Ishikawa (cell line): ENCODE measurements around the gene POR.

ENCODE experiments used
- CEBPB ChIP-seq: IDR thresholded peaks from 2 replicates; pipeline ENCODE4 v1.6.1; 2012
- CREB1 ChIP-seq: IDR thresholded peaks from 2 replicates; pipeline ENCODE4 v1.6.1; 2012; ENCODE audit warnings: low read depth
- EGR1 ChIP-seq: IDR thresholded peaks from 2 replicates; pipeline ENCODE4 v1.6.1; 2012
- EP300 ChIP-seq: IDR thresholded peaks from 2 replicates; pipeline ENCODE4 v1.6.1; 2012; ENCODE audit warnings: borderline replicate concordance
- FOXM1 ChIP-seq: IDR thresholded peaks from 2 replicates; pipeline ENCODE4 v1.6.1; 2012; ENCODE audit warnings: low read depth, borderline replicate concordance
- NFIC ChIP-seq: IDR thresholded peaks from 2 replicates; pipeline ENCODE4 v1.6.1; 2012
- RAD21 ChIP-seq: IDR thresholded peaks from 2 replicates; pipeline ENCODE4 v1.6.1; 2012; ENCODE audit warnings: low read depth
- TAF1 ChIP-seq: IDR thresholded peaks from 2 replicates; pipeline ENCODE4 v1.6.1; 2012; ENCODE audit warnings: low read depth, mild to moderate bottlenecking
- TCF12 ChIP-seq: IDR thresholded peaks from 2 replicates; pipeline ENCODE4 v1.6.1; 2012; ENCODE audit warnings: low read depth
- TEAD4 ChIP-seq: IDR thresholded peaks from 2 replicates; pipeline ENCODE4 v1.6.1; 2012
- YY1 ChIP-seq: IDR thresholded peaks from 2 replicates; pipeline ENCODE4 v1.6.1; 2012; ENCODE audit warnings: low read depth
- ZBTB7A ChIP-seq: IDR thresholded peaks from 2 replicates; pipeline ENCODE4 v1.6.1; 2012; ENCODE audit warnings: low read depth
- TF ChIP-seq, protein P1 (sequence below): IDR thresholded peaks from 2 replicates; pipeline ENCODE4 v1.6.1; 2012
- TF ChIP-seq, protein P2 (sequence below): IDR thresholded peaks from 2 replicates; pipeline ENCODE4 v1.6.1; 2012
- TF ChIP-seq, protein P3 (sequence below): IDR thresholded peaks from 2 replicates; pipeline ENCODE4 v1.6.1; 2012; ENCODE audit warnings: low read depth, mild to moderate bottlenecking

POR gene

DNA sequence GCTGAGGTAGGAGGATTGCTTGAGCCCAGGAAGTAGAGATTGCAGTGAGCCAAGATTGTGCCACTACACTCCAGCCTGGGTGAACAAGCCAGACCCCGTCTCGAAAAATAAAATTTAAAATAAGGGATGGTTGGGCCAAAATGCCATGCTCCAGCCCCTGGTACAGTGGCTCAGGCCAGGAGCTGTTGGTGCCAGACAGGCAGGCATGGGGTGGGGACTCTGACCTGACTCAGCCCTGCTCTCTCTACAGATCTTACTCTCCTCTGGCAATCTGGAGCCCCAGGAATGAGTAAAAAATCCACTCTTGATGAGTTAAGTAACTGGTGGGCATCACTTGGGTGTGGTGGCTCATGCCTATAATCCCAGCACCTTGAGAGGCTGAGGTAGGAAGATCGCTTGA is 87.9 kb downstream of the POR start:
- TF ChIP-seq, protein P1, sequence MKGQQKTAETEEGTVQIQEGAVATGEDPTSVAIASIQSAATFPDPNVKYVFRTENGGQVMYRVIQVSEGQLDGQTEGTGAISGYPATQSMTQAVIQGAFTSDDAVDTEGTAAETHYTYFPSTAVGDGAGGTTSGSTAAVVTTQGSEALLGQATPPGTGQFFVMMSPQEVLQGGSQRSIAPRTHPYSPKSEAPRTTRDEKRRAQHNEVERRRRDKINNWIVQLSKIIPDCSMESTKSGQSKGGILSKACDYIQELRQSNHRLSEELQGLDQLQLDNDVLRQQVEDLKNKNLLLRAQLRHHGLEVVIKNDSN = no peak
- no peak for TF ChIP-seq CREB1
- no peak for TF ChIP-seq TCF12
- TF ChIP-seq RAD21 = no peak
- TF ChIP-seq, protein P2, sequence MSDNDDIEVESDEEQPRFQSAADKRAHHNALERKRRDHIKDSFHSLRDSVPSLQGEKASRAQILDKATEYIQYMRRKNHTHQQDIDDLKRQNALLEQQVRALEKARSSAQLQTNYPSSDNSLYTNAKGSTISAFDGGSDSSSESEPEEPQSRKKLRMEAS = no peak

DNA sequence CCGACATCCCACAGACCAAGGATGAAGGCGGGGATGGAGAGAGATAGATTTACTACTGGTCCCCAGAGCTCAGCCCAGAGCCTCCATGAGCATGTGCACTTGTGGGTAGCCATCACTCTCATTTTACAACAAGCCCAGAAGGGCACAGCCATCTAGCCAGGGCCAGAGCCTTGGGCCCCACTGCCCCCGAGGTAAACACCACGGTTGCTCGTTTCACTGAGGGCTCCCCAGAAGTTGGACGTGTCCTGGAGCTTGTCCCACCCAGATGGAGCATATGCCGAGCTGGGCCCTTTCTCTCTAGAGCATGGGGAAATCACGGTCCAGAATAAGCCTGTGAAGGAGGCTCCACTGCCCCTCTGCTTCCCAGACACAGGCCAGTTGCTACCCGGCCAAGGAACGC is 88.4 kb downstream of the POR start:
- TF ChIP-seq RAD21 (no peak), TCF12 (no peak), TEAD4 (no peak), TAF1 (no peak), NFIC (no peak), ZBTB7A (no peak), EGR1 (no peak), YY1 (no peak), FOXM1 (no peak), EP300 (no peak), CREB1 (no peak)
- TF ChIP-seq, protein P2 = no peak
- TF ChIP-seq, protein P1 = no peak
- TF ChIP-seq, protein P3, sequence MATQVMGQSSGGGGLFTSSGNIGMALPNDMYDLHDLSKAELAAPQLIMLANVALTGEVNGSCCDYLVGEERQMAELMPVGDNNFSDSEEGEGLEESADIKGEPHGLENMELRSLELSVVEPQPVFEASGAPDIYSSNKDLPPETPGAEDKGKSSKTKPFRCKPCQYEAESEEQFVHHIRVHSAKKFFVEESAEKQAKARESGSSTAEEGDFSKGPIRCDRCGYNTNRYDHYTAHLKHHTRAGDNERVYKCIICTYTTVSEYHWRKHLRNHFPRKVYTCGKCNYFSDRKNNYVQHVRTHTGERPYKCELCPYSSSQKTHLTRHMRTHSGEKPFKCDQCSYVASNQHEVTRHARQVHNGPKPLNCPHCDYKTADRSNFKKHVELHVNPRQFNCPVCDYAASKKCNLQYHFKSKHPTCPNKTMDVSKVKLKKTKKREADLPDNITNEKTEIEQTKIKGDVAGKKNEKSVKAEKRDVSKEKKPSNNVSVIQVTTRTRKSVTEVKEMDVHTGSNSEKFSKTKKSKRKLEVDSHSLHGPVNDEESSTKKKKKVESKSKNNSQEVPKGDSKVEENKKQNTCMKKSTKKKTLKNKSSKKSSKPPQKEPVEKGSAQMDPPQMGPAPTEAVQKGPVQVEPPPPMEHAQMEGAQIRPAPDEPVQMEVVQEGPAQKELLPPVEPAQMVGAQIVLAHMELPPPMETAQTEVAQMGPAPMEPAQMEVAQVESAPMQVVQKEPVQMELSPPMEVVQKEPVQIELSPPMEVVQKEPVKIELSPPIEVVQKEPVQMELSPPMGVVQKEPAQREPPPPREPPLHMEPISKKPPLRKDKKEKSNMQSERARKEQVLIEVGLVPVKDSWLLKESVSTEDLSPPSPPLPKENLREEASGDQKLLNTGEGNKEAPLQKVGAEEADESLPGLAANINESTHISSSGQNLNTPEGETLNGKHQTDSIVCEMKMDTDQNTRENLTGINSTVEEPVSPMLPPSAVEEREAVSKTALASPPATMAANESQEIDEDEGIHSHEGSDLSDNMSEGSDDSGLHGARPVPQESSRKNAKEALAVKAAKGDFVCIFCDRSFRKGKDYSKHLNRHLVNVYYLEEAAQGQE = no peak

DNA sequence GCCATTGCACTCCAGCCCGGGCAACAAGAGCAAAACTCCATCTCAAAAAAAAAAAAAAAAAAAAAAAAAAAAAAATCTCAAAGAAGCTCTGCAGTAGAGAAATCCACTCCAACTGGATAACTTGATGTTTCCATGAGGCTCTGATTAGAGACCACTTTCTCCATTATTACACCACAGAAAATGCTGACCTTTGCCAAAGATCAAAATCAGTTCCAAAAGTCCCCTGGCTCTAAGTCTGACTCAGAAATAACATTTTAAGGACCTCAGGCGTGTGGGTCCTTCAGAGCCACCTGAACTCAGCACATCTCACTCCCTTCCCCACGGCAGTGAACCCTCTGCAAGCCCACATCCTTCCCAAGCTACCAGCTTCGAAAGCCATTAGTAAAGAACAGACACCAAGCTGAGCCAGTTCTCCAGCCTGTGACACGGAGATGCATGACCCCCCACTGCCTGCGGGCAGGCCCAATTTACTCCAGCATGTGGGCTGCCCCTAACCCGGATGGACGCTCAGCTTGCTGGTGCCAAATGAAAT is 93.3 kb downstream of the POR start:
- TF ChIP-seq ZBTB7A (no peak), YY1 (no peak), TAF1 (no peak), CREB1 (no peak), TEAD4 (no peak), RAD21 (no peak)
- TF ChIP-seq, protein P3 = no peak

DNA sequence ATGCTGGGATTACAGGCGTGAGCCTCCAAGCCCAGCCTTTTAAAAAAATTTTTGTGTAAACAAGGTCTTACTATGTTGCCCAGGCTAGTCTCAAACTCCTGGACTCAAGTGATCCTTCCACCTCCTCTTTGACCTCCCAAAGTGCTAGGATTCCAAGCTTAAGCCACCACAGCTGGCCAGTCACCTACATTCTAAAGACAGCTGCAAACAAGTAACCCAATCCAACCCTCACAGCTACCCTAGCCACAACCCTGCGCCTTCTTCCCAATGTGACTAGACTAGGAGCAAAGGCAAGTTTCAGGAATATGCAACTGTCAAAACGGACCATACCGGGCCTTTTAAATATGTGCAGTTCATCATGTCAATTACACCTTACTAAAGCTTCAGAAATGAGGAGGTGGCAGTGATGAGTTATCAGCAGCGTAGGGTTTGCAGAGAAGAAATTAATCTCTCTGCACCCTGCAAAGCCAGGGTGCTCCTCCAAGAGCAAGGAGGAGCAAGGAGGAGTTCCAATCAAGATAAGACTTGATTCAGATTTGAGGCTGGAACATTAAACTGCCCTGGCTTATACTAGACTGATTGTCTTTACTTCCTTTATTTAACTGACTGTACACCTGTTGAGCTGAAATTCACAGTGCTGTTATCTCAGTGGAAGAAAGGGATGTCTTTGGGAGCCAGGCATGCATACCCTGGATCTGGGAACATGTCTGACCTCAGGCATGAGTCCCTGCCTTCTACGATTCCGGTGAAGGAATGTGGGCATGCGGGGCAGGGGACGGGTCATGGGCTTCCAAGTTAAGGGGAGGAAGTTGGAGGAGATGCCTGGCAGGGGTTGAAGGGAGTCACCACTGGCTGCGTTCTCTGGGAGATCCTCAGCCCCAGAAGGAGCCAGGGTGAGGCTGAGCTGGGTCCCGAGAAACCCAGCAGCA is 95.0 kb downstream of the POR start:
- no peak for TF ChIP-seq CEBPB
- no peak for TF ChIP-seq EP300
- TF ChIP-seq, protein P3 = no peak
- TF ChIP-seq TEAD4 = no peak
- no peak for TF ChIP-seq RAD21
- TF ChIP-seq TCF12 = no peak
- no peak for TF ChIP-seq FOXM1
- TF ChIP-seq, protein P2 = no peak
- TF ChIP-seq CREB1 = no peak
- TF ChIP-seq, protein P1 = no peak
- TF ChIP-seq NFIC = no peak
- no peak for TF ChIP-seq YY1
- TF ChIP-seq TAF1 = no peak
- no peak for TF ChIP-seq ZBTB7A
